Measurements from ENCODE around the gene WWOX. TPM values are rescaled to one million over a fixed set of nuclear protein-coding genes. Genes with fewer than 3 reads are reported as not detected.

WWOX gene
- total RNA-seq, 2 donors from 2014 or later = 30.0 to 35.4 TPM

- Histone ChIP-seq H3K27ac (ENCODE audit: low read depth, low read length) (no peak overlapping the region), H3K4me1 (ENCODE audit: control insufficient read depth, insufficient read depth, low read length) (no peaks in the 10 kb centered on the region), H3K4me3 (ENCODE audit: low read length) (no peak overlapping the region), H3K9me3 (ENCODE audit: control insufficient read depth, low read length) (no peaks in the 10 kb centered on the region), H3K27me3 (ENCODE audit: control insufficient read depth, insufficient read depth, low read length, poor library complexity, severe bottlenecking) (no peaks in the 10 kb centered on the region), H3K9ac (ENCODE audit: extremely low read depth, low read length, poor library complexity, severe bottlenecking) (no peak overlapping the region), H3K36me3 (ENCODE audit: control insufficient read depth, insufficient read depth, low read length) (peaks cover 5% of the 10 kb centered on the region)
- no peaks in the 10 kb centered on the region for H3K27me3 Mint-ChIP-seq (ENCODE audit: insufficient read depth)
- 94 to 100% methylated on average over 2 to 10 of the region's 10 CpGs for WGBS, 2 experiments (ENCODE audit: insufficient coverage in 1 of 2, insufficient read length in 1 of 2)
- H3K4me1 Mint-ChIP-seq = peaks cover 3% of the 10 kb centered on the region
- no peak for TF ChIP-seq CTCF (conservative IDR thresholded peaks at IDR 0.05)
- H3K9me3 Mint-ChIP-seq = no peaks in the 10 kb centered on the region
- H3K4me3 Mint-ChIP-seq = no peak overlapping the region
- H3K27ac Mint-ChIP-seq = no peak overlapping the region
- no peak for DNase-seq
- H3K36me3 Mint-ChIP-seq (ENCODE audit: low read depth) = no peaks in the 10 kb centered on the region
These were observed 438.1 kb downstream of the WWOX start for GRCh38 chr16:78537511-78537910.

GRCh38 chr16:78538292-78538691, 438.8 kb downstream of the WWOX start:
- TF ChIP-seq CTCF (conservative IDR thresholded peaks at IDR 0.05) = no peak
- Mint-ChIP-seq H3K36me3 (ENCODE audit: low read depth) (no peaks in the 10 kb centered on the region), H3K27me3 (ENCODE audit: insufficient read depth) (no peaks in the 10 kb centered on the region), H3K27ac (no peak overlapping the region), H3K4me1 (peaks cover 3% of the 10 kb centered on the region), H3K4me3 (no peak overlapping the region), H3K9me3 (no peaks in the 10 kb centered on the region)
- Histone ChIP-seq H3K4me1 (ENCODE audit: control insufficient read depth, insufficient read depth, low read length) (no peaks in the 10 kb centered on the region), H3K27me3 (ENCODE audit: control insufficient read depth, insufficient read depth, low read length, poor library complexity, severe bottlenecking) (no peaks in the 10 kb centered on the region), H3K4me3 (ENCODE audit: low read length) (no peak overlapping the region), H3K9me3 (ENCODE audit: control insufficient read depth, low read length) (no peaks in the 10 kb centered on the region), H3K9ac (ENCODE audit: extremely low read depth, low read length, poor library complexity, severe bottlenecking) (no peak overlapping the region), H3K27ac (ENCODE audit: low read depth, low read length) (no peak overlapping the region), H3K36me3 (ENCODE audit: control insufficient read depth, insufficient read depth, low read length) (peaks cover 5% of the 10 kb centered on the region)
- WGBS, 2 experiments (ENCODE audit: insufficient coverage in 1 of 2, insufficient read length in 1 of 2) = 86% methylated on average over 7 to 9 of the region's 9 CpGs
- no peak for DNase-seq

GRCh38 chr16:78538919-78539318, 439.5 kb downstream of the WWOX start:
- Mint-ChIP-seq H3K4me3 (no peak overlapping the region), H3K9me3 (no peaks in the 10 kb centered on the region), H3K27ac (no peak overlapping the region), H3K36me3 (ENCODE audit: low read depth) (no peaks in the 10 kb centered on the region), H3K27me3 (ENCODE audit: insufficient read depth) (no peaks in the 10 kb centered on the region), H3K4me1 (peaks cover 3% of the 10 kb centered on the region)
- no peaks in the 10 kb centered on the region for H3K27me3 ChIP-seq (ENCODE audit: control insufficient read depth, insufficient read depth, low read length, poor library complexity, severe bottlenecking)
- TF ChIP-seq CTCF (conservative IDR thresholded peaks at IDR 0.05) = no peak
- H3K4me3 ChIP-seq (ENCODE audit: low read length) = no peak overlapping the region
- no peak for DNase-seq
- no peak overlapping the region for H3K9ac ChIP-seq (ENCODE audit: extremely low read depth, low read length, poor library complexity, severe bottlenecking)
- no peak overlapping the region for H3K27ac ChIP-seq (ENCODE audit: low read depth, low read length)
- peaks cover 5% of the 10 kb centered on the region for H3K36me3 ChIP-seq (ENCODE audit: control insufficient read depth, insufficient read depth, low read length)
- 91 to 95% methylated on average over 2 to 3 of the region's 3 CpGs for WGBS, 2 experiments (ENCODE audit: insufficient coverage in 1 of 2, insufficient read length in 1 of 2)
- no peaks in the 10 kb centered on the region for H3K4me1 ChIP-seq (ENCODE audit: control insufficient read depth, insufficient read depth, low read length)
- no peaks in the 10 kb centered on the region for H3K9me3 ChIP-seq (ENCODE audit: control insufficient read depth, low read length)

All from endodermal cell (in vitro differentiated cells).